GM23338 (cell line): Measurements from ENCODE around the gene ASTN1. TPM values are rescaled to one million over a fixed set of nuclear protein-coding genes. Genes with fewer than 3 reads are reported as not detected.

Experiments
- ATAC-seq: fragments of 200-7000 bp; cut with Tn5 transposase; 3 replicates; pipeline ENCODE4 v1.9.1; 2020
- DNase-seq: peaks from one replicate; pipeline ENCODE4 v3.0.0-alpha.2; 2015; ENCODE audit warnings: low spot score
- H2AFZ ChIP-seq: fragments of 200-600 bp; sonication (generic); 2 replicates; pipeline ENCODE4 v1.8.0; 2016; ENCODE audit warnings: antibody characterized with exemption, mild to moderate bottlenecking, moderate library complexity
- H3F3A ChIP-seq: fragments of 200-600 bp; sonication (generic); replicated peaks from 2 replicates; pipeline ENCODE4 v1.8.0; 2017; ENCODE audit warnings: antibody characterized with exemption, mixed run types, low read depth
- H3K27ac ChIP-seq: fragments of 200-600 bp; sonication (generic); 2 replicates; pipeline ENCODE4 v1.6.1; 2016; ENCODE audit warnings: low read depth
- H3K27me3 ChIP-seq: fragments of 200-600 bp; sonication (generic); 2 replicates; pipeline ENCODE4 v1.8.0; 2016; ENCODE audit warnings: mild to moderate bottlenecking, mixed run types, moderate library complexity; ENCODE audit not compliant: insufficient read depth
- H3K36me3 ChIP-seq: fragments of 200-600 bp; sonication (generic); 2 replicates; pipeline ENCODE4 v1.8.0; 2016; ENCODE audit warnings: mild to moderate bottlenecking; ENCODE audit not compliant: insufficient read depth
- H3K4me1 ChIP-seq: fragments of 200-600 bp; sonication (generic); 2 replicates; pipeline ENCODE4 v1.8.0; 2016; ENCODE audit warnings: mild to moderate bottlenecking, moderate library complexity; ENCODE audit not compliant: insufficient read depth
- H3K4me2 ChIP-seq: fragments of 200-600 bp; sonication (generic); 2 replicates; pipeline ENCODE4 v1.7.1; 2017; ENCODE audit warnings: mixed run types
- H3K4me3 ChIP-seq: fragments of 200-600 bp; sonication (generic); 2 replicates; pipeline ENCODE4 v1.6.1; 2016; ENCODE audit warnings: mixed run types
- H3K79me2 ChIP-seq: fragments of 200-600 bp; sonication (generic); replicated peaks from 2 replicates; pipeline ENCODE4 v1.8.0; 2017; ENCODE audit warnings: mild to moderate bottlenecking; ENCODE audit not compliant: insufficient read depth
- H3K9me2 ChIP-seq: fragments of 200-600 bp; sonication (generic); 2 replicates; pipeline ENCODE4 v1.8.0; 2017; ENCODE audit not compliant: insufficient read depth
- H4K20me1 ChIP-seq: fragments of 200-600 bp; sonication (generic); replicated peaks from 2 replicates; pipeline ENCODE4 v1.8.0; 2017; ENCODE audit warnings: mild to moderate bottlenecking; ENCODE audit not compliant: insufficient read depth
- H3K27ac Mint-ChIP-seq: 2 replicates; pipeline ENCODE4 v1.8.0; 2020; ENCODE audit warnings: inconsistent platforms, mild to moderate bottlenecking, moderate library complexity, mixed read lengths
- H3K27me3 Mint-ChIP-seq: 3 replicates; pipeline ENCODE4 v1.8.0; 2022; ENCODE audit warnings: low read depth, mild to moderate bottlenecking, moderate library complexity, mixed read lengths, inconsistent platforms; ENCODE audit not compliant: insufficient read depth, poor library complexity
- H3K36me3 Mint-ChIP-seq: 3 replicates; pipeline ENCODE4 v1.8.0; 2021; ENCODE audit warnings: low read depth, mild to moderate bottlenecking, inconsistent platforms, moderate library complexity, mixed read lengths
- H3K4me1 Mint-ChIP-seq: 3 replicates; pipeline ENCODE4 v1.8.0; 2020; ENCODE audit warnings: mild to moderate bottlenecking, inconsistent platforms, mixed read lengths
- H3K4me3 Mint-ChIP-seq: 3 replicates; pipeline ENCODE4 v1.8.0; 2021; ENCODE audit warnings: moderate library complexity, mild to moderate bottlenecking, inconsistent platforms, mixed read lengths
- H3K9me3 Mint-ChIP-seq: 3 replicates; pipeline ENCODE4 v1.8.0; 2020; ENCODE audit warnings: moderate library complexity, mild to moderate bottlenecking, inconsistent platforms, mixed read lengths
- CREB1 ChIP-seq: fragments of 250-450 bp; sonication (Bioruptor Pico); IDR thresholded peaks from 2 replicates; pipeline ENCODE4 v1.5.0; 2020; ENCODE audit warnings: low read depth, mild to moderate bottlenecking, moderate library complexity
- EZH2 ChIP-seq: fragments of 200-600 bp; sonication (generic); IDR thresholded peaks from one replicate; pipeline ENCODE4 v1.8.0; 2017; ENCODE audit warnings: antibody characterized with exemption, mild to moderate bottlenecking, low read depth; ENCODE audit not compliant: unreplicated experiment
- JUNB ChIP-seq: IDR thresholded peaks from one replicate; pipeline ENCODE4 v1.6.1; 2016; ENCODE audit warnings: antibody characterized with exemption; ENCODE audit not compliant: unreplicated experiment
- NANOG ChIP-seq: IDR thresholded peaks from 2 replicates; pipeline ENCODE4 v1.6.1; 2016; ENCODE audit warnings: antibody characterized with exemption, borderline replicate concordance
- STAT1 ChIP-seq: IDR thresholded peaks from one replicate; pipeline ENCODE4 v1.6.1; 2016; ENCODE audit warnings: antibody characterized with exemption; ENCODE audit not compliant: unreplicated experiment
- ZNF114 ChIP-seq: fragments of 250-450 bp; sonication (Bioruptor Pico); IDR thresholded peaks from 2 replicates; pipeline ENCODE4 v1.5.0; 2020; ENCODE audit warnings: mild to moderate bottlenecking, moderate library complexity
- ZNF331 ChIP-seq: fragments of 250-450 bp; sonication (Bioruptor Pico); IDR thresholded peaks from 2 replicates; pipeline ENCODE4 v1.5.0; 2020; ENCODE audit warnings: low read depth, mild to moderate bottlenecking, moderate library complexity
- polyA plus RNA-seq: library from polyadenylated mRNA; unstranded; fragments of >200 nt; fragmentation: Nextera tagmentation; extraction: Ambion mirVana; gene quantifications from 2 replicates; pipeline ENCODE4 v1.2.1, GENCODE V29; 2016
- total RNA-seq: library from RNA; depleted of rRNA; stranded (reverse); fragments of >200 nt; shearing (Covaris generic); gene quantifications from 2 replicates; pipeline ENCODE4 v1.2.3, GENCODE V29; 2014
- TF ChIP-seq, protein P1 (sequence below): IDR thresholded peaks from one replicate; pipeline ENCODE4 v1.6.1; 2018; ENCODE audit warnings: antibody characterized with exemption; ENCODE audit not compliant: unreplicated experiment
- TF ChIP-seq, protein P2 (sequence below): IDR thresholded peaks from 2 replicates; pipeline ENCODE4 v1.6.1; 2016; ENCODE audit warnings: antibody characterized with exemption
- TF ChIP-seq, protein P3 (sequence below), 2 experiments: fragments of 200-600 bp in 1 of 2; sonication (generic) in 1 of 2; conservative IDR thresholded peaks; 2 replicates each; pipeline versions ENCODE4 v1.5.1 to v1.6.1; 2016 to 2017; ENCODE audit warnings: antibody characterized with exemption in 2 of 2, low read depth in 2 of 2, mild to moderate bottlenecking in 2 of 2, moderate library complexity in 1 of 2

The ASTN1 gene
- total and polyA plus RNA-seq, 2 experiments from 2014 or later = 2.0 to 5.2 TPM

DNA sequence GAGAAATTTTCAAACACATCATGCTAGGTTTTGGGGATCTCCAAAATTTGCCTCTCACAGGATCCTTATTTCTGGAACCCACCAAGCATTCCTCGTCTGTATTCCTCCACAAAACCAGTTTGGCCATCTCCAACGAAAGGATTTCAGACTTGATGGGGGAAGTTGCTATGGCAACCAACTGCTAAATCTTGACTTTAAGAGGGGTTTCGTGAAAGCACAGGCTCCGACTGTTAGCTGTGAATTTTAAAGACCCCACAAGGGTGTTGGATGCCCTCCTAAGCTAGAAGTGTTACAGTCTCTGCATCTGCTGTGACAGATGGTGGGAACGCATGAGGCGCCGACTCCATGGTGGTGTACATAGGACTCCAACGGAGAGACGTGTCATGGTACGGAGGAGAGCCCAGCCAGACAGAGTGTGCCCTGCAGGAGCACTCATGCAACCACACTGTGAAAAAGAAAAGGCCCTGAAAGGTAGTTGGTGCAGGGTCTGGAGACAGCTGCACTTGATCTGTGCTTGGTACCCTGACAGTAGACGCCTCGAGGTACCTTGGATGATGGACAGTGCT lies 147.1 kb downstream of the ASTN1 start (continued):
- TF ChIP-seq, protein P1, sequence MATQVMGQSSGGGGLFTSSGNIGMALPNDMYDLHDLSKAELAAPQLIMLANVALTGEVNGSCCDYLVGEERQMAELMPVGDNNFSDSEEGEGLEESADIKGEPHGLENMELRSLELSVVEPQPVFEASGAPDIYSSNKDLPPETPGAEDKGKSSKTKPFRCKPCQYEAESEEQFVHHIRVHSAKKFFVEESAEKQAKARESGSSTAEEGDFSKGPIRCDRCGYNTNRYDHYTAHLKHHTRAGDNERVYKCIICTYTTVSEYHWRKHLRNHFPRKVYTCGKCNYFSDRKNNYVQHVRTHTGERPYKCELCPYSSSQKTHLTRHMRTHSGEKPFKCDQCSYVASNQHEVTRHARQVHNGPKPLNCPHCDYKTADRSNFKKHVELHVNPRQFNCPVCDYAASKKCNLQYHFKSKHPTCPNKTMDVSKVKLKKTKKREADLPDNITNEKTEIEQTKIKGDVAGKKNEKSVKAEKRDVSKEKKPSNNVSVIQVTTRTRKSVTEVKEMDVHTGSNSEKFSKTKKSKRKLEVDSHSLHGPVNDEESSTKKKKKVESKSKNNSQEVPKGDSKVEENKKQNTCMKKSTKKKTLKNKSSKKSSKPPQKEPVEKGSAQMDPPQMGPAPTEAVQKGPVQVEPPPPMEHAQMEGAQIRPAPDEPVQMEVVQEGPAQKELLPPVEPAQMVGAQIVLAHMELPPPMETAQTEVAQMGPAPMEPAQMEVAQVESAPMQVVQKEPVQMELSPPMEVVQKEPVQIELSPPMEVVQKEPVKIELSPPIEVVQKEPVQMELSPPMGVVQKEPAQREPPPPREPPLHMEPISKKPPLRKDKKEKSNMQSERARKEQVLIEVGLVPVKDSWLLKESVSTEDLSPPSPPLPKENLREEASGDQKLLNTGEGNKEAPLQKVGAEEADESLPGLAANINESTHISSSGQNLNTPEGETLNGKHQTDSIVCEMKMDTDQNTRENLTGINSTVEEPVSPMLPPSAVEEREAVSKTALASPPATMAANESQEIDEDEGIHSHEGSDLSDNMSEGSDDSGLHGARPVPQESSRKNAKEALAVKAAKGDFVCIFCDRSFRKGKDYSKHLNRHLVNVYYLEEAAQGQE = no peak
- no peak for TF ChIP-seq EZH2
- no peak for TF ChIP-seq JUNB
- no peak for TF ChIP-seq NANOG
- no peak for TF ChIP-seq STAT1
- TF ChIP-seq, protein P2, sequence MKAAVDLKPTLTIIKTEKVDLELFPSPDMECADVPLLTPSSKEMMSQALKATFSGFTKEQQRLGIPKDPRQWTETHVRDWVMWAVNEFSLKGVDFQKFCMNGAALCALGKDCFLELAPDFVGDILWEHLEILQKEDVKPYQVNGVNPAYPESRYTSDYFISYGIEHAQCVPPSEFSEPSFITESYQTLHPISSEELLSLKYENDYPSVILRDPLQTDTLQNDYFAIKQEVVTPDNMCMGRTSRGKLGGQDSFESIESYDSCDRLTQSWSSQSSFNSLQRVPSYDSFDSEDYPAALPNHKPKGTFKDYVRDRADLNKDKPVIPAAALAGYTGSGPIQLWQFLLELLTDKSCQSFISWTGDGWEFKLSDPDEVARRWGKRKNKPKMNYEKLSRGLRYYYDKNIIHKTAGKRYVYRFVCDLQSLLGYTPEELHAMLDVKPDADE = no peak

DNA sequence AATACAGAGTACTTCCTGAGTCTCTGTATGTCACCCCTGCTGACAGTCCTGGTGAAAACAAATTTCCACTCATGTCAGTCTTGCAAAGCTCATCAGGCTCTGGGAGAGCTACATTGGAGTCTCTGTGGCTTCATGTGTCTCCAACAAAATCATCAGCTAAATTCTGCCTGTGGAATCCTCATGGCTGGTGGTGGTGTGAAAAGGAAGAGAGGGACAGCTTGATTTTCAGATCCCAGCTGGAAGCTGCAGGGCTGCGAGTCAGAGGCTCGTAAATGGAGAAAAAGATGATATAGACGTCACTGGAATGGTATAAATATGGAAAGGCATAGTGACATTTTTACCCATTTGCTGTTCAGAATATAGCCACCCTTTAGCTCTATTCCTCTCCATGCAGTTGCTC lies 150.2 kb downstream of the ASTN1 start:
- Histone ChIP-seq H3K4me3 (no peak overlapping the region), H4K20me1 (no peaks in the 10 kb centered on the region), H3K27ac (no peak overlapping the region), H3K79me2 (no peaks in the 10 kb centered on the region), H3K4me2 (no peak overlapping the region), H3K9me2 (peaks cover 18% of the 10 kb centered on the region), H3K36me3 (no peaks in the 10 kb centered on the region), H3F3A (no peaks in the 10 kb centered on the region), H2AFZ (no peak overlapping the region), H3K27me3 (no peaks in the 10 kb centered on the region), H3K4me1 (no peaks in the 10 kb centered on the region)
- Mint-ChIP-seq H3K4me3 (no peak overlapping the region), H3K27me3 (no peaks in the 10 kb centered on the region), H3K27ac (no peak overlapping the region), H3K4me1 (no peaks in the 10 kb centered on the region), H3K9me3 (no peaks in the 10 kb centered on the region), H3K36me3 (no peaks in the 10 kb centered on the region)
- DNase-seq (no peak), ATAC-seq (no peak)
- TF ChIP-seq NANOG (no peak), EZH2 (no peak), CREB1 (CRISPR knock-in tag) (no peak), JUNB (no peak), ZNF331 (CRISPR knock-in tag) (no peak), ZNF114 (CRISPR knock-in tag) (no peak), STAT1 (no peak)
- TF ChIP-seq, protein P2 = no peak
- TF ChIP-seq, protein P1 = no peak
- TF ChIP-seq, protein P3, sequence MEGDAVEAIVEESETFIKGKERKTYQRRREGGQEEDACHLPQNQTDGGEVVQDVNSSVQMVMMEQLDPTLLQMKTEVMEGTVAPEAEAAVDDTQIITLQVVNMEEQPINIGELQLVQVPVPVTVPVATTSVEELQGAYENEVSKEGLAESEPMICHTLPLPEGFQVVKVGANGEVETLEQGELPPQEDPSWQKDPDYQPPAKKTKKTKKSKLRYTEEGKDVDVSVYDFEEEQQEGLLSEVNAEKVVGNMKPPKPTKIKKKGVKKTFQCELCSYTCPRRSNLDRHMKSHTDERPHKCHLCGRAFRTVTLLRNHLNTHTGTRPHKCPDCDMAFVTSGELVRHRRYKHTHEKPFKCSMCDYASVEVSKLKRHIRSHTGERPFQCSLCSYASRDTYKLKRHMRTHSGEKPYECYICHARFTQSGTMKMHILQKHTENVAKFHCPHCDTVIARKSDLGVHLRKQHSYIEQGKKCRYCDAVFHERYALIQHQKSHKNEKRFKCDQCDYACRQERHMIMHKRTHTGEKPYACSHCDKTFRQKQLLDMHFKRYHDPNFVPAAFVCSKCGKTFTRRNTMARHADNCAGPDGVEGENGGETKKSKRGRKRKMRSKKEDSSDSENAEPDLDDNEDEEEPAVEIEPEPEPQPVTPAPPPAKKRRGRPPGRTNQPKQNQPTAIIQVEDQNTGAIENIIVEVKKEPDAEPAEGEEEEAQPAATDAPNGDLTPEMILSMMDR (conservative IDR thresholded peaks at IDR 0.05; ENCODE audit: low read depth in 2 of 2) = no peak
